H9 (cell line): ENCODE measurements around the gene ORC2. TPM values are rescaled to one million over a fixed set of nuclear protein-coding genes. Genes with fewer than 3 reads are reported as not detected.

Experiments
- DNase-seq: peaks from one replicate; pipeline ENCODE4 v3.0.0-alpha.2; 2017
- H2AFZ ChIP-seq: one replicate; pipeline ENCODE4 v1.6.1; 2013; ENCODE audit warnings: mild to moderate bottlenecking, low read length, control low read depth, moderate library complexity
- H2AK5ac ChIP-seq: 2 replicates; pipeline ENCODE4 v1.6.1; 2013; ENCODE audit warnings: low read length, control low read depth, mixed read lengths; ENCODE audit not compliant: insufficient read length
- H2BK120ac ChIP-seq: one replicate; pipeline ENCODE4 v1.6.1; 2013; ENCODE audit warnings: low read depth, mild to moderate bottlenecking, low read length, control low read depth, inconsistent platforms; ENCODE audit not compliant: poor library complexity, severe bottlenecking
- H2BK12ac ChIP-seq: 2 replicates; pipeline ENCODE4 v1.6.1; 2013; ENCODE audit warnings: low read length, control low read depth, mixed read lengths, low read depth; ENCODE audit not compliant: insufficient read length
- H2BK15ac ChIP-seq: 2 replicates; pipeline ENCODE4 v1.6.1; 2013; ENCODE audit warnings: low read depth, low read length, control low read depth
- H2BK20ac ChIP-seq: one replicate; pipeline ENCODE4 v1.6.1; 2013; ENCODE audit warnings: low read depth, mild to moderate bottlenecking, low read length, control low read depth, inconsistent platforms; ENCODE audit not compliant: poor library complexity, severe bottlenecking
- H2BK5ac ChIP-seq: 2 replicates; pipeline ENCODE4 v1.6.1; 2013; ENCODE audit warnings: low read length, control low read depth, mixed read lengths; ENCODE audit not compliant: insufficient read length
- H3K14ac ChIP-seq: 2 replicates; pipeline ENCODE4 v1.6.1; 2013; ENCODE audit warnings: low read length, control low read depth; ENCODE audit not compliant: insufficient read depth
- H3K18ac ChIP-seq: 2 replicates; pipeline ENCODE4 v1.6.1; 2013; ENCODE audit warnings: low read depth, mild to moderate bottlenecking, mixed read lengths, low read length, control low read depth; ENCODE audit not compliant: insufficient read length
- H3K23ac ChIP-seq: 2 replicates; pipeline ENCODE4 v1.6.1; 2013; ENCODE audit warnings: low read length, control low read depth, mixed read lengths, low read depth; ENCODE audit not compliant: insufficient read length
- H3K23me2 ChIP-seq: 2 replicates; pipeline ENCODE4 v1.6.1; 2013; ENCODE audit warnings: low read depth, mild to moderate bottlenecking, mixed read lengths, low read length, control low read depth; ENCODE audit not compliant: insufficient read length, poor library complexity, severe bottlenecking
- H3K27ac ChIP-seq: 2 replicates; pipeline ENCODE4 v1.5.1; 2013; ENCODE audit warnings: low read length, control low read depth, mixed read lengths, low read depth; ENCODE audit not compliant: insufficient read length
- H3K27me3 ChIP-seq: 2 replicates; pipeline ENCODE4 v1.6.1; 2013; ENCODE audit warnings: low read length, control low read depth, inconsistent platforms; ENCODE audit not compliant: insufficient read depth
- H3K4ac ChIP-seq: 2 replicates; pipeline ENCODE4 v1.6.1; 2013; ENCODE audit warnings: low read depth, mild to moderate bottlenecking, control low read depth, inconsistent platforms, low read length, moderate library complexity
- H3K4me1 ChIP-seq: 2 replicates; pipeline ENCODE4 v1.6.1; 2013; ENCODE audit warnings: low read length, control low read depth, inconsistent platforms; ENCODE audit not compliant: insufficient read depth
- H3K4me2 ChIP-seq: 2 replicates; pipeline ENCODE4 v1.6.1; 2013; ENCODE audit warnings: low read length, control low read depth, mixed read lengths; ENCODE audit not compliant: insufficient read length, insufficient read depth
- H3K56ac ChIP-seq: 2 replicates; pipeline ENCODE4 v1.6.1; 2013; ENCODE audit warnings: low read depth, mild to moderate bottlenecking, mixed read lengths, low read length, control low read depth; ENCODE audit not compliant: insufficient read length
- H3K79me1 ChIP-seq: 2 replicates; pipeline ENCODE4 v1.6.1; 2013; ENCODE audit warnings: low read depth, mild to moderate bottlenecking, moderate library complexity, low read length, control low read depth, inconsistent platforms; ENCODE audit not compliant: insufficient read depth, poor library complexity, severe bottlenecking
- H3K79me2 ChIP-seq: 2 replicates; pipeline ENCODE4 v1.6.1; 2013; ENCODE audit warnings: low read length, control low read depth, inconsistent platforms; ENCODE audit not compliant: insufficient read depth
- H3K9ac ChIP-seq: 2 replicates; pipeline ENCODE4 v1.6.1; 2013; ENCODE audit warnings: low read length, control low read depth, mixed read lengths; ENCODE audit not compliant: insufficient read length; ENCODE audit errors: extremely low read depth
- H3K9me3 ChIP-seq: one replicate; pipeline ENCODE4 v1.6.1; 2013; ENCODE audit warnings: low read depth, low read length, inconsistent platforms; ENCODE audit not compliant: control insufficient read depth
- H3T11ph ChIP-seq: one replicate; pipeline ENCODE4 v1.6.1; 2013; ENCODE audit warnings: mild to moderate bottlenecking, low read length, control low read depth, inconsistent platforms
- H4K20me1 ChIP-seq: one replicate; pipeline ENCODE4 v1.6.1; 2013; ENCODE audit not compliant: control insufficient read depth, insufficient read length, insufficient read depth
- H4K5ac ChIP-seq: 2 replicates; pipeline ENCODE4 v1.6.1; 2013; ENCODE audit warnings: low read depth, mild to moderate bottlenecking, mixed read lengths, low read length, control low read depth; ENCODE audit not compliant: insufficient read length
- H4K8ac ChIP-seq: replicated peaks from 2 replicates; pipeline ENCODE4 v1.6.1; 2013; ENCODE audit warnings: low read length, control low read depth, mixed read lengths, low read depth; ENCODE audit not compliant: insufficient read length
- H4K91ac ChIP-seq: 2 replicates; pipeline ENCODE4 v1.6.1; 2013; ENCODE audit warnings: low read depth, mild to moderate bottlenecking, moderate library complexity, mixed read lengths, low read length, control low read depth; ENCODE audit not compliant: insufficient read length
- H3K27ac Mint-ChIP-seq, 3 experiments: 2 replicates in 2 of 3; 3 replicates in 1 of 3; pipeline ENCODE4 v1.8.0; 2020 to 2021; ENCODE audit warnings: mixed read lengths in 3 of 3, mild to moderate bottlenecking in 1 of 3, moderate library complexity in 1 of 3
- H3K27me3 Mint-ChIP-seq: 2 replicates; pipeline ENCODE4 v1.8.0; 2021; ENCODE audit warnings: low read depth, mild to moderate bottlenecking, moderate library complexity, mixed read lengths
- H3K36me3 Mint-ChIP-seq, 3 experiments: 2 replicates in 2 of 3; 3 replicates in 1 of 3; pipeline ENCODE4 v1.8.0; 2020 to 2021; ENCODE audit warnings: low read depth in 3 of 3, mixed read lengths in 3 of 3; ENCODE audit not compliant: insufficient read depth in 1 of 3
- H3K4me1 Mint-ChIP-seq, 2 experiments: 2 replicates each; pipeline ENCODE4 v1.8.0; 2020; ENCODE audit warnings: mixed read lengths in 2 of 2
- H3K4me3 Mint-ChIP-seq, 2 experiments: 2 replicates in 1 of 2; 3 replicates in 1 of 2; pipeline ENCODE4 v1.8.0; 2020 to 2021; ENCODE audit warnings: mild to moderate bottlenecking in 2 of 2, mixed read lengths in 2 of 2, moderate library complexity in 1 of 2
- H3K9me3 Mint-ChIP-seq, 2 experiments: 2 replicates in 1 of 2; 3 replicates in 1 of 2; pipeline ENCODE4 v1.8.0; 2020; ENCODE audit warnings: mild to moderate bottlenecking in 2 of 2, mixed read lengths in 2 of 2, moderate library complexity in 1 of 2
- CTCF ChIP-seq: fragments of 200-600 bp; sonication (generic); conservative IDR thresholded peaks from 3 replicates; pipeline ENCODE4 v1.8.0; 2021; ENCODE audit warnings: antibody characterized with exemption, mild to moderate bottlenecking
- WGBS: extraction: QIAGEN DNeasy Blood & Tissue Kit; methylation state at CpG from one replicate; pipeline ENCODE4 v1.1.7; 2013; ENCODE audit warnings: missing lambda C conversion rate, low lambda C conversion rate, mixed read lengths; ENCODE audit not compliant: insufficient read length; ENCODE audit errors: extremely low coverage; 5-methylcytosine and 5-hydroxymethylcytosine counted together
- total RNA-seq: library from RNA; stranded (reverse); gene quantifications from 2 replicates; pipeline ENCODE4 v1.2.1, GENCODE V29; 2021

The ORC2 gene
- total RNA-seq, 1 experiment from 2014 or later, result 65.2 TPM

- no peak for TF ChIP-seq CTCF
- H3K27me3 Mint-ChIP-seq, result no peaks in the 10 kb centered on the region
- Histone ChIP-seq H3K79me2 (no peaks in the 10 kb centered on the region), H2BK20ac (no peak overlapping the region), H3T11ph (no peak overlapping the region), H3K23me2 (no peaks in the 10 kb centered on the region), H2BK120ac (no peak overlapping the region), H3K23ac (no peak overlapping the region), H4K20me1 (no peaks in the 10 kb centered on the region), H2BK12ac (no peak overlapping the region), H3K18ac (no peak overlapping the region), H3K9me3 (no peaks in the 10 kb centered on the region), H2AFZ (no peak overlapping the region), H2AK5ac (no peak overlapping the region), H3K27ac (no peak overlapping the region), H3K79me1 (no peaks in the 10 kb centered on the region), H3K14ac (no peak overlapping the region), H3K4me2 (no peak overlapping the region), H2BK15ac (no peak overlapping the region), H3K4me1 (no peaks in the 10 kb centered on the region), H3K27me3 (no peaks in the 10 kb centered on the region), H3K9ac (no peak overlapping the region), H4K91ac (no peak overlapping the region), H4K5ac (no peak overlapping the region), H3K56ac (no peak overlapping the region), H4K8ac (no peak overlapping the region), H3K4ac (no peak overlapping the region), H2BK5ac (no peak overlapping the region)
- no peaks in the 10 kb centered on the region for H3K9me3 Mint-ChIP-seq
- H3K4me1 Mint-ChIP-seq, result no peaks in the 10 kb centered on the region
- H3K4me3 Mint-ChIP-seq, result no peak overlapping the region
- peaks cover 21 to 78% (median 65%) of the 10 kb centered on the region in 3 experiments for H3K36me3 Mint-ChIP-seq
- DNase-seq, result no peak
- WGBS, result no CpG with 5 or more reads among the region's 1 CpG
- no peak overlapping the region for H3K27ac Mint-ChIP-seq
Observed at GRCh38 chr2:200939832-200940231, 23.6 kb downstream of the ORC2 start.
